SHP77 (cell line): ENCODE results near the gene CLASP1.
A peak's percentile ranks its signal among the peaks of the same experiment; 100 is the strongest.
"Not testable (repeated sequence)": the region's sequence is repeated elsewhere in the genome, so short reads cannot be mapped to it uniquely, and the experiment has no call there.

Experiments
- DNase-seq, 2 experiments: peaks; one replicate each; lab custom pipeline; 2025; lab: John Stamatoyannopoulos, UW

CLASP1 gene

GRCh38 chr2:121505005-121505404 lies 144.3 kb downstream of the CLASP1 start:
- DNase-seq: no peak

GRCh38 chr2:121504316-121504715 lies 144.9 kb downstream of the CLASP1 start:
- no peak for DNase-seq

GRCh38 chr2:121502781-121503180 lies 146.5 kb downstream of the CLASP1 start:
- DNase-seq: no peak

- no peak for DNase-seq
These were observed 147.0 kb downstream of the CLASP1 start for GRCh38 chr2:121502246-121502645.

GRCh38 chr2:121501554-121501953 lies 147.7 kb downstream of the CLASP1 start:
- no peak for DNase-seq

- DNase-seq: no peak
These were observed 148.2 kb downstream of the CLASP1 start for GRCh38 chr2:121501031-121501430.

- DNase-seq: no peak
These were observed 150.5 kb downstream of the CLASP1 start for GRCh38 chr2:121498731-121499130.

- no peak for DNase-seq
These were observed 156.9 kb downstream of the CLASP1 start for GRCh38 chr2:121492409-121492808.

GRCh38 chr2:121491518-121491917 lies 157.7 kb downstream of the CLASP1 start:
- no peak for DNase-seq

- no peak for DNase-seq
These were observed 158.6 kb downstream of the CLASP1 start for GRCh38 chr2:121490584-121491133.

- no peak for DNase-seq
These were observed 159.2 kb downstream of the CLASP1 start for GRCh38 chr2:121489911-121490583.

GRCh38 chr2:121489284-121489683 lies 160.0 kb downstream of the CLASP1 start:
- peak; percentile 14 to 19 for DNase-seq

- no peak for DNase-seq
These were observed 163.0 kb downstream of the CLASP1 start for GRCh38 chr2:121486191-121486790.

- no peak for DNase-seq
These were observed 164.2 kb downstream of the CLASP1 start for GRCh38 chr2:121485039-121485438.

- no peak for DNase-seq
These were observed 165.4 kb downstream of the CLASP1 start for GRCh38 chr2:121483846-121484245.

GRCh38 chr2:121483021-121483420 lies 166.2 kb downstream of the CLASP1 start:
- no peak for DNase-seq

GRCh38 chr2:121480826-121481225 lies 168.4 kb downstream of the CLASP1 start:
- DNase-seq: no peak

GRCh38 chr2:121479882-121480522 lies 169.3 kb downstream of the CLASP1 start:
- DNase-seq: no peak

GRCh38 chr2:121478996-121479745 lies 170.1 kb downstream of the CLASP1 start:
- DNase-seq: no peak

GRCh38 chr2:121478358-121478995 lies 170.8 kb downstream of the CLASP1 start:
- not testable (repeated sequence) for DNase-seq

GRCh38 chr2:121476684-121477083 lies 172.6 kb downstream of the CLASP1 start:
- DNase-seq: no peak
